Neural cell (in vitro differentiated cells): ENCODE measurements around the gene NGF.

Experiments
- EP300 ChIP-seq: fragments of 450-650 bp; conservative IDR thresholded peaks from 2 replicates; pipeline ENCODE4 v1.6.1; 2014; ENCODE audit warnings: antibody characterized with exemption, mild to moderate bottlenecking, moderate library complexity; ENCODE audit not compliant: poor library complexity, severe bottlenecking
- EZH2 ChIP-seq: fragments of 200-600, 300-800 bp; shearing (Covaris generic), sonication (generic); IDR thresholded peaks from 2 replicates; pipeline ENCODE4 v1.6.1; 2014; ENCODE audit warnings: antibody characterized with exemption, low read length, borderline replicate concordance, mild to moderate bottlenecking; ENCODE audit not compliant: insufficient read depth, poor library complexity, severe bottlenecking
- MXI1 ChIP-seq: fragments of 450-650 bp; conservative IDR thresholded peaks from 2 replicates; pipeline ENCODE4 v1.6.1; 2014; ENCODE audit warnings: antibody characterized with exemption, mild to moderate bottlenecking; ENCODE audit not compliant: poor library complexity, severe bottlenecking
- POLR2AphosphoS5 ChIP-seq: IDR thresholded peaks from 2 replicates; pipeline ENCODE4 v1.6.1; 2012
- RAD21 ChIP-seq: fragments of 450-650 bp; conservative IDR thresholded peaks from 2 replicates; pipeline ENCODE4 v1.6.1; 2014; ENCODE audit warnings: antibody characterized with exemption, mild to moderate bottlenecking, moderate library complexity
- REST ChIP-seq: IDR thresholded peaks from 2 replicates; pipeline ENCODE4 v1.6.1; 2012; ENCODE audit warnings: borderline replicate concordance
- SMC3 ChIP-seq: fragments of 450-650 bp; conservative IDR thresholded peaks from 2 replicates; pipeline ENCODE4 v1.6.1; 2014; ENCODE audit warnings: antibody characterized with exemption, mild to moderate bottlenecking, moderate library complexity; ENCODE audit not compliant: poor library complexity
- TAF1 ChIP-seq: IDR thresholded peaks from 2 replicates; pipeline ENCODE4 v1.6.1; 2012; ENCODE audit warnings: low read depth
- TF ChIP-seq, protein P1 (sequence below): fragments of 450-650 bp; IDR thresholded peaks from 2 replicates; pipeline ENCODE4 v1.5.1; 2014; ENCODE audit warnings: antibody characterized with exemption, mild to moderate bottlenecking, moderate library complexity; ENCODE audit not compliant: poor library complexity, severe bottlenecking

DNA sequence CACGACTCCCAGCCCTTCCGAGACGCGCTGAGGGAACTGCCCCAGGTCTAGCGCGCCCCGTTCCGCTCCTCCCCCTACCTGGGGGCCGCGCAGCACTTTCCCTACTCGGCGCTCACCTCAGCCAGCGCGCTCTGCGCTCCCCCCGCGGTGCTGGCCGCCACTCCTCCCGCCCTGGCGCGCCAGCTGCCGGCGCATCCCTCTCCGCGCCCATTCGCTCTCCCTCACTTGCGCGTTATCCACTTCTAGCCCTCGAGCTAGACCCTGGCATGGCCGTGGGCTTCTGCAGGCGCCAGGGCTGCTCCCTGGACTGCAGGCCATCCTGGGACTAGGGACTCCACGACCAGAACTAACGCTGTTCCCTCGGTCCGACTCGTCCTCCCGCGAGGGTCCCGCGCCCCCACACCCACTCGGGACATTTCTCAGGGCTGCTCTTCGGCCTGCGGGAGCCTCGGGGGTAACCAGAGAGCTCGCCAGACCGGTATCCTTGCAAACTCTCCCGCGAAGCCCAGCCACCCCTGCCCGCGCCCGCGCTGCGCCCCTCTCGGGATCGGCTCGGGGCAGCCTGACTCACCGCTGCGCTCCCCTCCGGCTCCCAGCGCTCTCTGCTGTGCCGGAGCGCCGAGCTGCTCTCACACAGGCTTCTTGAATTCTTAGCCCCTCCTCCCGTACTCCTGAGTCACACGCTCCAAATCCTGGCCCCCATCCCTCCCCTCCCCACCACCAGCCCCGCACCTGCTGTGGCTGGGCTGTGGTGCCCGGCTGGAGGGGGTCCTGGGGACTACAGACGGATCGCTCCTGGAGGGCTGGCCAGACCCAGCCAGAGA lies at the start of gene NGF:
- TF ChIP-seq, protein P1, sequence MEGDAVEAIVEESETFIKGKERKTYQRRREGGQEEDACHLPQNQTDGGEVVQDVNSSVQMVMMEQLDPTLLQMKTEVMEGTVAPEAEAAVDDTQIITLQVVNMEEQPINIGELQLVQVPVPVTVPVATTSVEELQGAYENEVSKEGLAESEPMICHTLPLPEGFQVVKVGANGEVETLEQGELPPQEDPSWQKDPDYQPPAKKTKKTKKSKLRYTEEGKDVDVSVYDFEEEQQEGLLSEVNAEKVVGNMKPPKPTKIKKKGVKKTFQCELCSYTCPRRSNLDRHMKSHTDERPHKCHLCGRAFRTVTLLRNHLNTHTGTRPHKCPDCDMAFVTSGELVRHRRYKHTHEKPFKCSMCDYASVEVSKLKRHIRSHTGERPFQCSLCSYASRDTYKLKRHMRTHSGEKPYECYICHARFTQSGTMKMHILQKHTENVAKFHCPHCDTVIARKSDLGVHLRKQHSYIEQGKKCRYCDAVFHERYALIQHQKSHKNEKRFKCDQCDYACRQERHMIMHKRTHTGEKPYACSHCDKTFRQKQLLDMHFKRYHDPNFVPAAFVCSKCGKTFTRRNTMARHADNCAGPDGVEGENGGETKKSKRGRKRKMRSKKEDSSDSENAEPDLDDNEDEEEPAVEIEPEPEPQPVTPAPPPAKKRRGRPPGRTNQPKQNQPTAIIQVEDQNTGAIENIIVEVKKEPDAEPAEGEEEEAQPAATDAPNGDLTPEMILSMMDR, result no peak
- no peak for TF ChIP-seq EP300
- no peak for TF ChIP-seq EZH2
- TF ChIP-seq POLR2AphosphoS5, result peak; percentile 16
- no peak for TF ChIP-seq REST
- TF ChIP-seq SMC3, result no peak
- TF ChIP-seq MXI1, result no peak
- no peak for TF ChIP-seq TAF1
- no peak for TF ChIP-seq RAD21
